H7 (cell line): ENCODE data around the gene COMP. TPM values are rescaled to one million over a fixed set of nuclear protein-coding genes. Genes with fewer than 3 reads are reported as not detected.

Experiments used
- total RNA-seq: library from RNA; depleted of rRNA; stranded (reverse); fragments of >200 nt; shearing (Covaris generic); gene quantifications from 2 replicates; pipeline ENCODE4 v1.2.3, GENCODE V29; 2014; rRNA removed

Gene COMP
- total RNA-seq, 1 experiment from 2014 or later = not detected

Other genes with a start within 250 kb of the COMP start
- gene FKBP8, start 247.7 kb downstream of the COMP start, total RNA-seq = 446 and 481 TPM in 2 replicates
- 190 and 202 TPM in 2 replicates for gene KXD1, start 233.4 kb downstream of the COMP start, total RNA-seq
- 1,268 and 1,295 TPM in 2 replicates for gene UBA52, start 219.4 kb downstream of the COMP start, total RNA-seq
- gene REX1BD, start 202.5 kb downstream of the COMP start, total RNA-seq = 117 TPM in 2 replicates
- gene CRLF1, start 184.5 kb downstream of the COMP start, total RNA-seq = 47.4 and 52.8 TPM in 2 replicates
- 1.8 and 3.5 TPM in 2 replicates for gene TMEM59L, start 178.4 kb downstream of the COMP start, total RNA-seq
- 7.1 and 11.7 TPM in 2 replicates for gene KLHL26, start 154.3 kb downstream of the COMP start, total RNA-seq
- 3.7 and 6.1 TPM in 2 replicates for gene CRTC1, start 107.6 kb downstream of the COMP start, total RNA-seq
- gene UPF1, start 40.7 kb upstream of the COMP start, total RNA-seq = 92.6 and 95.8 TPM in 2 replicates
- gene CERS1, start 104.9 kb upstream of the COMP start, total RNA-seq = 7.8 and 8.5 TPM in 2 replicates
- gene COPE, start 128.1 kb upstream of the COMP start, total RNA-seq = 253 and 306 TPM in 2 replicates
- 44.7 and 63.1 TPM in 2 replicates for gene DDX49, start 128.4 kb upstream of the COMP start, total RNA-seq
- gene HOMER3, start 149.9 kb upstream of the COMP start, total RNA-seq = 25.1 and 35.7 TPM in 2 replicates
- 54.5 and 79.0 TPM in 2 replicates for gene SUGP2, start 242.2 kb upstream of the COMP start, total RNA-seq
- gene ARMC6, start 242.3 kb upstream of the COMP start, total RNA-seq = 69.4 and 100.0 TPM in 2 replicates